Trophoblast cell (in vitro differentiated cells and primary cell): ENCODE data around the gene KCNQ2. TPM values are rescaled to one million over a fixed set of nuclear protein-coding genes. Genes with fewer than 3 reads are reported as not detected.
A peak's percentile ranks its signal among the peaks of the same experiment; 100 is the strongest.

Experiments used
- DNase-seq, 2 donors: peaks; one replicate each; pipeline ENCODE4 v3.0.0-alpha.2; 2016
- H2AFZ ChIP-seq: 2 replicates; pipeline ENCODE4 v1.6.1; 2013; ENCODE audit warnings: low read length, moderate library complexity, mild to moderate bottlenecking; ENCODE audit not compliant: insufficient read depth, poor library complexity
- H2AK5ac ChIP-seq: 2 replicates; pipeline ENCODE4 v1.6.1; 2013; ENCODE audit warnings: mild to moderate bottlenecking, low read length
- H2BK120ac ChIP-seq: 2 replicates; pipeline ENCODE4 v1.6.1; 2013; ENCODE audit warnings: low read length, mild to moderate bottlenecking, moderate library complexity; ENCODE audit not compliant: insufficient read depth, poor library complexity
- H2BK12ac ChIP-seq: 2 replicates; pipeline ENCODE4 v1.6.1; 2013; ENCODE audit warnings: mild to moderate bottlenecking, low read length, moderate library complexity
- H2BK5ac ChIP-seq: 2 replicates; pipeline ENCODE4 v1.6.1; 2013; ENCODE audit warnings: low read length, low read depth, moderate library complexity, mild to moderate bottlenecking; ENCODE audit not compliant: poor library complexity
- H3K14ac ChIP-seq: 2 replicates; pipeline ENCODE4 v1.6.1; 2013; ENCODE audit warnings: mild to moderate bottlenecking, low read length
- H3K18ac ChIP-seq: 2 replicates; pipeline ENCODE4 v1.6.1; 2013; ENCODE audit warnings: mild to moderate bottlenecking, low read length
- H3K23ac ChIP-seq: 2 replicates; pipeline ENCODE4 v1.6.1; 2013; ENCODE audit warnings: low read length
- H3K27ac ChIP-seq: 2 replicates; pipeline ENCODE4 v1.5.1; 2013; ENCODE audit warnings: low read depth, mild to moderate bottlenecking, inconsistent platforms, low read length, moderate library complexity
- H3K27me3 ChIP-seq: 2 replicates; pipeline ENCODE4 v1.6.1; 2013; ENCODE audit warnings: inconsistent platforms, mild to moderate bottlenecking, low read length, moderate library complexity; ENCODE audit not compliant: insufficient read depth
- H3K36me3 ChIP-seq, 2 experiments: 1 replicate in 1 of 2; 2 replicates in 1 of 2; pipeline ENCODE4 v1.6.1; 2013; ENCODE audit warnings: low read length in 2 of 2, mild to moderate bottlenecking in 2 of 2, moderate library complexity in 1 of 2; ENCODE audit not compliant: insufficient read depth in 2 of 2, control insufficient read depth in 1 of 2
- H3K4ac ChIP-seq: 2 replicates; pipeline ENCODE4 v1.6.1; 2013; ENCODE audit warnings: low read depth, mild to moderate bottlenecking, low read length, moderate library complexity
- H3K4me1 ChIP-seq, 2 experiments: 1 replicate in 1 of 2; 2 replicates in 1 of 2; pipeline ENCODE4 v1.6.1; 2013; ENCODE audit warnings: low read length in 2 of 2, mild to moderate bottlenecking in 2 of 2, moderate library complexity in 1 of 2; ENCODE audit not compliant: insufficient read depth in 2 of 2, control insufficient read depth in 1 of 2
- H3K4me2 ChIP-seq: 2 replicates; pipeline ENCODE4 v1.6.1; 2013; ENCODE audit warnings: inconsistent platforms, mild to moderate bottlenecking, low read length, moderate library complexity
- H3K4me3 ChIP-seq: 2 replicates; pipeline ENCODE4 v1.5.1; 2013; ENCODE audit warnings: mild to moderate bottlenecking, low read depth, low read length, inconsistent platforms
- H3K79me1 ChIP-seq: one replicate; pipeline ENCODE4 v1.6.1; 2013; ENCODE audit warnings: low read length
- H3K79me2 ChIP-seq: 2 replicates; pipeline ENCODE4 v1.6.1; 2013; ENCODE audit warnings: low read length, mild to moderate bottlenecking; ENCODE audit not compliant: control insufficient read depth, insufficient read depth, poor library complexity
- H3K9ac ChIP-seq: 2 replicates; pipeline ENCODE4 v1.6.1; 2013; ENCODE audit warnings: mild to moderate bottlenecking, low read length
- H3K9me3 ChIP-seq: 2 replicates; pipeline ENCODE4 v1.6.1; 2013; ENCODE audit warnings: low read depth, mild to moderate bottlenecking, control low read depth, inconsistent platforms, low read length; ENCODE audit not compliant: insufficient read depth
- H4K12ac ChIP-seq: 2 replicates; pipeline ENCODE4 v1.6.1; 2013; ENCODE audit warnings: low read depth, mild to moderate bottlenecking, low read length, moderate library complexity
- H4K8ac ChIP-seq: 2 replicates; pipeline ENCODE4 v1.6.1; 2013; ENCODE audit warnings: low read depth, mild to moderate bottlenecking, low read length, moderate library complexity
- H4K91ac ChIP-seq: one replicate; pipeline ENCODE4 v1.6.1; 2013; ENCODE audit warnings: low read depth, mild to moderate bottlenecking, low read length, moderate library complexity
- WGBS: extraction: QIAGEN DNeasy Blood & Tissue Kit; methylation state at CpG from one replicate; pipeline ENCODE4 v1.1.7; 2013; ENCODE audit warnings: missing lambda C conversion rate; ENCODE audit not compliant: insufficient read length, insufficient coverage; ENCODE audit errors: extremely low coverage; 5-methylcytosine and 5-hydroxymethylcytosine counted together
- polyA plus RNA-seq: library from polyadenylated mRNA; stranded (reverse); fragments of 200-250 nt; gene quantifications from 2 replicates; pipeline ENCODE4 v1.2.3, GENCODE V29; 2013

Gene KCNQ2
- 0.21 and 0.22 TPM in 2 replicates for polyA plus RNA-seq

GRCh38 chr20:63471981-63472831 is at the start of gene KCNQ2:
Gene KCNQ2 (minus strand): TSS chr20:63472655. CDS start chr20:63472463, 192 bp downstream.
- WGBS: no CpG with 5 or more reads among the region's 111 CpGs
- H3K18ac ChIP-seq: no peak within 1 kb of the TSS
- H3K36me3 ChIP-seq: no peaks in the 10 kb centered on the region
- no peak within 1 kb of the TSS for H4K12ac ChIP-seq
- peaks cover 24% of the 10 kb centered on the region for H3K27me3 ChIP-seq
- no peak within 1 kb of the TSS for H3K27ac ChIP-seq
- no peaks in the 10 kb centered on the region for H3K79me2 ChIP-seq
- no peak within 1 kb of the TSS for H2AK5ac ChIP-seq
- H4K91ac ChIP-seq: no peak within 1 kb of the TSS
- peak within 1 kb of the TSS; percentile 68 for H3K4me2 ChIP-seq
- no peak for DNase-seq
- no peak within 1 kb of the TSS for H3K23ac ChIP-seq
- no peak within 1 kb of the TSS for H2BK120ac ChIP-seq
- no peaks in the 10 kb centered on the region for H3K79me1 ChIP-seq
- H3K4me1 ChIP-seq: peaks cover 5% of the 10 kb centered on the region in 2 experiments
- no peak within 1 kb of the TSS for H2BK12ac ChIP-seq
- H3K4ac ChIP-seq: no peak within 1 kb of the TSS
- H3K14ac ChIP-seq: no peak within 1 kb of the TSS
- no peak within 1 kb of the TSS for H3K9ac ChIP-seq
- H3K4me3 ChIP-seq: peak within 1 kb of the TSS; percentile 3
- H2BK5ac ChIP-seq: no peak within 1 kb of the TSS
- peaks cover 1% of the 10 kb centered on the region for H3K9me3 ChIP-seq
- no peak within 1 kb of the TSS for H2AFZ ChIP-seq
- H4K8ac ChIP-seq: no peak within 1 kb of the TSS

DNA sequence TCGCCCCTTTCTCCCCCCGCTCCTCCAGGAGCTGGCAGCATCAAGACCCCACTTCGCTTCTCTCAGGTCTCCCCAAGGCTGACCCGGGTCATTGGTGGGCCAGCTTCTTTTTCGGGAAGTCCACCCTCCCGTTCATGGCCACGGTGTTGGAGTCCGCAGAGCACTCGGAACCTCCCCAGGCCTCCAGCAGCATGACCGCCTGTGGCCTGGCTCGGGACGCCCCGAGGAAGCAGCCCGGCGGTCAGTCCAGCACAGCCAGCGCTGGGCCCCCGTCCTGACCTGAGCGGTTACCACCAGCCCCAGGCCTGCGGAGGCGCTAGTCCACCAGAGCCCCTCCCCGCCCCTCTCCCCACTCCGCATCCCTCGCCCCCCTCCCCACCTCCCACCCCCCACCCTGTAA is 49.1 kb upstream of the KCNQ2 start:
- Histone ChIP-seq H3K27me3 (no peaks in the 10 kb centered on the region), H2AK5ac (no peak overlapping the region), H3K18ac (peak overlapping the region; percentile 77), H3K9me3 (peaks cover 10% of the 10 kb centered on the region), H3K27ac (no peak overlapping the region), H4K12ac (peak overlapping the region; percentile 84), H3K9ac (peak overlapping the region; percentile 86), H3K4ac (peak overlapping the region; percentile 41), H3K4me2 (peak overlapping the region; percentile 99), H3K4me1 (peaks cover 19 to 28% of the 10 kb centered on the region in 2 experiments), H2BK12ac (no peak overlapping the region), H3K23ac (no peak overlapping the region), H3K79me2 (peaks cover 16% of the 10 kb centered on the region), H2BK5ac (no peak overlapping the region), H2AFZ (peak overlapping the region; percentile 37), H3K4me3 (peak overlapping the region; percentile 96), H3K14ac (peak overlapping the region; percentile 18), H3K79me1 (peaks cover 13% of the 10 kb centered on the region), H3K36me3 (peaks cover 19% of the 10 kb centered on the region in 2 experiments), H2BK120ac (peak overlapping the region; percentile 11), H4K8ac (no peak overlapping the region), H4K91ac (peak overlapping the region; percentile 77)
- DNase-seq: no peak
- no CpG with 5 or more reads among the region's 23 CpGs for WGBS

DNA sequence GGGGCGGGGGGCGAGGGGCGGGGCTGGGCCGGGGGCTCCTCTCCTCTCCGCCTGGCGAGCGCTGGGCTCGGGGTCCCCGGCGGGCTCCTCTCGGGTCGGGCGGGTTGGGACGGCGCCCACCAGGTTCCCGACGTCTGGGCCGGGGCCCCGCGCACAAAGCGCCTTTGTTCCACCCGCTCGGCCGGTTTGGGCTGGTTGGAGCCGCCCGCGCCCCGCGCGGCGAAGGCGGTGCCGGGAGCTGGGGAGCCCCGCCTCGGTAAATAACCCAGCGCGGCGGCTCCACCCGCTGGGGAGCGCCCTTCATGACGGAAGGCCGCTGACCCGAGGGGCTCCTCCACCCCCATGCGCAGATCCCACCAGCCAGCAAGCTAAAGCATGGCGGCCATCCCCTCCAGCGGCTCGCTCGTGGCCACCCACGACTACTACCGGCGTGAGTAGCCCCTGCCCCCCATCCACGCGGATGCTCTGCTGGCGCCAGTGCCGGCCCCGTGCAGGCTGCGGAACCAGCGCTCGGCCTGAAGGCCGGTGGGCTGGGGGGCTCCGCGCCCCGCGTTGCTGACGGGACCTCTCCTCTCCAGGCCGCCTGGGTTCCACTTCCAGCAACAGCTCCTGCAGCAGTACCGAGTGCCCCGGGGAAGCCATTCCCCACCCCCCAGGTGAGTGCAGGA is 48.6 kb upstream of the KCNQ2 start:
- Histone ChIP-seq H2AFZ (peak overlapping the region; percentile 37), H4K8ac (peak overlapping the region; percentile 57), H4K91ac (peak overlapping the region; percentile 77), H3K4me3 (peak overlapping the region; percentile 96), H2BK120ac (no peak overlapping the region), H3K9me3 (peaks cover 10% of the 10 kb centered on the region), H3K4me2 (peak overlapping the region; percentile 99), H3K14ac (peak overlapping the region; percentile 76), H3K18ac (peak overlapping the region; percentile 77), H3K9ac (peak overlapping the region; percentile 86), H3K79me1 (peaks cover 13% of the 10 kb centered on the region), H2AK5ac (peak overlapping the region; percentile 1), H3K23ac (no peak overlapping the region), H3K4ac (peak overlapping the region; percentile 41), H3K36me3 (peaks cover 19% of the 10 kb centered on the region in 2 experiments), H3K4me1 (peaks cover 19 to 28% of the 10 kb centered on the region in 2 experiments), H3K27ac (peak overlapping the region; percentile 57), H4K12ac (peak overlapping the region; percentile 84), H2BK5ac (peak overlapping the region; percentile 58), H3K79me2 (peaks cover 16% of the 10 kb centered on the region), H3K27me3 (no peaks in the 10 kb centered on the region), H2BK12ac (no peak overlapping the region)
- DNase-seq: peak in 1 of 2 donors; percentile 25
- WGBS: no CpG with 5 or more reads among the region's 68 CpGs

DNA sequence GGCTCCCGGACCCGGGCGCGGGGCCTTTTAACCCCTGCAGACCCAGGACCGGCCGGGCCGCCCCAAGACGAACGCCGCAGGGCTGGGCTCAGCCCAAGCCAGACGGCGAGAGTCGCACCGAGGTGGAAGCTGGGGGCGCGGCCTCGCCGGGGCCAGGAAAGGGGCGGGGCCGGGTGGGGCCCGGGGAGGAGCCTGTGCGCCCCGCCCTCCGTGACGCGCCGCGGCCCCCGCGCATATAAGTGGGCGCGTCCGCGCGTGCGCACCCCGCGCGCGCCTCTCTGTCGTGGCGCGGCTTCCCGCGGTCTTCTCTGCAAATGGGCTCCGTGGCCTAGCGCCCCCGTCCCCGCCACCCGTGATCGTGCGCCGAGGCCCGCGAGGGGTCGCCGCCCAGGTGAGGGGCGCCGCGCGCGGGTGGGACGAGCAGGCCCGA is 48.1 kb upstream of the KCNQ2 start, which contains the start of gene PPDPF:
Gene PPDPF, plus strand, starts transcription at position 262 of the 430 bp plus-strand sequence. CDS start 544 bp downstream, outside the sequence.
- peak within 1 kb of the TSS; percentile 99 for H3K4me2 ChIP-seq
- H2BK12ac ChIP-seq: no peak within 1 kb of the TSS
- H3K9me3 ChIP-seq: peaks cover 10% of the 10 kb centered on the region
- H3K23ac ChIP-seq: no peak within 1 kb of the TSS
- peak within 1 kb of the TSS; percentile 86 for H3K9ac ChIP-seq
- H3K18ac ChIP-seq: peak within 1 kb of the TSS; percentile 77
- peak within 1 kb of the TSS; percentile 41 for H3K4ac ChIP-seq
- DNase-seq: peak; percentile 18 to 57
- peak within 1 kb of the TSS; percentile 77 for H4K91ac ChIP-seq
- peak within 1 kb of the TSS; percentile 82 for H3K27ac ChIP-seq
- no peaks in the 10 kb centered on the region for H3K27me3 ChIP-seq
- H4K8ac ChIP-seq: peak within 1 kb of the TSS; percentile 82
- peak within 1 kb of the TSS; percentile 96 for H3K4me3 ChIP-seq
- peaks cover 16% of the 10 kb centered on the region for H3K79me2 ChIP-seq
- WGBS: no CpG with 5 or more reads among the region's 64 CpGs
- H2BK120ac ChIP-seq: peak within 1 kb of the TSS; percentile 26
- peak within 1 kb of the TSS; percentile 84 for H4K12ac ChIP-seq
- peaks cover 19% of the 10 kb centered on the region in 2 experiments for H3K36me3 ChIP-seq
- H3K4me1 ChIP-seq: peaks cover 19 to 28% of the 10 kb centered on the region in 2 experiments
- peak within 1 kb of the TSS; percentile 71 for H2AK5ac ChIP-seq
- H3K79me1 ChIP-seq: peaks cover 13% of the 10 kb centered on the region
- peak within 1 kb of the TSS; percentile 76 for H3K14ac ChIP-seq
- H2BK5ac ChIP-seq: peak within 1 kb of the TSS; percentile 68
- H2AFZ ChIP-seq: peak within 1 kb of the TSS; percentile 89
